IPS-18c (cell line): ENCODE results near the gene CYSLTR1.

ENCODE experiments used
- H3K4me3 ChIP-seq: 2 replicates; pipeline ENCODE4 v1.7.0; 2013; ENCODE audit warnings: low read depth, mild to moderate bottlenecking, low read length, moderate library complexity; ENCODE audit not compliant: insufficient read depth
- H3K9me3 ChIP-seq: one replicate; pipeline ENCODE4 v1.6.1; 2013; ENCODE audit warnings: mild to moderate bottlenecking, low read length, moderate library complexity; ENCODE audit not compliant: control insufficient read depth, insufficient read depth

Gene CYSLTR1, protein sequence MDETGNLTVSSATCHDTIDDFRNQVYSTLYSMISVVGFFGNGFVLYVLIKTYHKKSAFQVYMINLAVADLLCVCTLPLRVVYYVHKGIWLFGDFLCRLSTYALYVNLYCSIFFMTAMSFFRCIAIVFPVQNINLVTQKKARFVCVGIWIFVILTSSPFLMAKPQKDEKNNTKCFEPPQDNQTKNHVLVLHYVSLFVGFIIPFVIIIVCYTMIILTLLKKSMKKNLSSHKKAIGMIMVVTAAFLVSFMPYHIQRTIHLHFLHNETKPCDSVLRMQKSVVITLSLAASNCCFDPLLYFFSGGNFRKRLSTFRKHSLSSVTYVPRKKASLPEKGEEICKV

GRCh38 chrX:78327370-78328086 lies at the start of gene CYSLTR1:
Gene CYSLTR1, minus strand, starts transcription at chrX:78327611. Its CDS starts 53,865 bp downstream, at chrX:78273746.
- Histone ChIP-seq H3K4me3 (no peak within 1 kb of the TSS), H3K9me3 (no peaks in the 10 kb centered on the region)

GRCh38 chrX:78377186-78377585 lies 49.8 kb upstream of the CYSLTR1 start:
- no peaks in the 10 kb centered on the region for H3K9me3 ChIP-seq
- H3K4me3 ChIP-seq, result no peak overlapping the region

- H3K4me3 ChIP-seq, result no peak overlapping the region
- H3K9me3 ChIP-seq, result no peaks in the 10 kb centered on the region
These were observed 48.5 kb upstream of the CYSLTR1 start for GRCh38 chrX:78375894-78376293.

DNA sequence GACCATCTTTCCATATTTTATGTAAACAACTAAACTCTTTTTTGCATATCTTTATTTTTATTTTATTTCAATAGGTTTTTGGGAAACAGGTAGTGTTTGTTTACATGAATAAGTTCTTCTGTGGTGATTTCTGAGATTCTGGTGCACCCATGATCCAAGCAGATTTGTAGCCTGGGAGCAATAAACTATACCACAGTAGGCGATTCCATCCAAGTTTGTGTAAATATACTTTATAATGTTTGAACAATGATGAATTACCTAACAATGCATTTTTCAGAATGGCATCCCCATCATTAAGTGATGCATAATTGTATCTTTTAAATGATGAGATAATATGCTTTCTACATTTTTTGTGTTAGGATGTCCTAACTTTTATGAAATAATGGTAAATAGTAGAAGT lies 39.2 kb upstream of the CYSLTR1 start:
- no peaks in the 10 kb centered on the region for H3K9me3 ChIP-seq
- no peak overlapping the region for H3K4me3 ChIP-seq

GRCh38 chrX:78357342-78358055 lies 30.1 kb upstream of the CYSLTR1 start:
- H3K9me3 ChIP-seq, result no peaks in the 10 kb centered on the region
- no peak overlapping the region for H3K4me3 ChIP-seq

DNA sequence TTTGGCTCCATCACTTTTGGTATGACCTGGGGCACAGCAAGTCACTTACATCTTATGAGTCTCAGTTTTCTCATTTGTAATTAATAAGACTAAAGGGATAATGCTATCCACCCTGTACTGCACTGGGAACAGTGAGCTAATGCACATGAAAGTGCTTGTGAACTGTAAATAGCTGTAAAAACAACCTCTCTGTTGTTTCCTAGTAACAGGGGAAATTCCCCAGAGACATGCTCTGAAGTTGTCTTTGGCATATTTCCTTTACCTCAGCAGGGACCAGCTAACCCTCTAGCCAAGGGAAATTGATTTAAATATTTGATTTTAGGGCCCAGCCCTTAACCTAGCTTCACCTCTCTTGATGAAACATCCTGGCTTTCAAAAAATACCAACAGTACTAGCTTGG lies 6.1 kb upstream of the CYSLTR1 start:
- Histone ChIP-seq H3K4me3 (no peak overlapping the region), H3K9me3 (no peaks in the 10 kb centered on the region)

- no peak overlapping the region for H3K4me3 ChIP-seq
- H3K9me3 ChIP-seq, result no peaks in the 10 kb centered on the region
These were observed 4.3 kb upstream of the CYSLTR1 start for GRCh38 chrX:78331708-78332107.

GRCh38 chrX:78330540-78330939 lies 3.1 kb upstream of the CYSLTR1 start:
- Histone ChIP-seq H3K4me3 (no peak overlapping the region), H3K9me3 (no peaks in the 10 kb centered on the region)

DNA sequence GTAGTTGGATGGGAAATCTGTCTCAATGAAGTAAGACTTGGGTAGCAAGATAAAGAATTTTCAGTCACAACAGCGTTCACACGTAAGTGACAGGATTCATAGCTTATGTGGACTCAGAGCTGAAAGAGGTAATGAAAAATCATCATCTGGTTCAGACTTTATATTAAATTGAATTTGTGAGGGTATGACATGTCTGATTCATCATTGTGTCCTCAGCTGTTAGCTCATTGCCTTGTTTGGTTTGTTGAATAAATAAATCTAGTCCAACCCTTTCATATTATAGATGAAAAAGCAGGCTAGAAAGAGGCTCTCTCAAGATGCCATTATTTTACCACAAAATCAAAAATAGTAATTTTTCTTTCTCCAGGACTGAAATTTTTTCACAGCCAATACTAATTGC lies 2.7 kb upstream of the CYSLTR1 start:
- H3K4me3 ChIP-seq, result no peak overlapping the region
- H3K9me3 ChIP-seq, result no peaks in the 10 kb centered on the region

DNA sequence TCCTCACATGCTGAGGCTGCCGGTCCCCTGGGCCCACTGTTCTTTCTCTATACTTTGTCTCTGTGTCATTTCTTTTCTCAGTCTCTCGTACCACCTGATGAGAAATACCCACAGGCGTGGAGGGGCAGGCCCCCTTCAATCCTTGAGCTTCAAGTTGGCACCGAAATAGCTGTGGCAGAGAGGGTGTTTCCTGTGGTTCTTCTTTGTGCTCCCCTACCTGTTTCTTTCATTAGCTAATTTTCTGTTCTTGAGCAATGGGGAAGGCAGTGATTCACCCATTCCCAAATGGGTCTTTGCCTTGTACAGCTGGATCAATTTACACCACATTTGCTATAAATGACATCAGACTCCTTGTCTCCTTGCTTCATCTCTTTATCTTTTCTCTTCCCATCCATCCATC lies 2.1 kb upstream of the CYSLTR1 start:
- Histone ChIP-seq H3K4me3 (no peak overlapping the region), H3K9me3 (no peaks in the 10 kb centered on the region)

DNA sequence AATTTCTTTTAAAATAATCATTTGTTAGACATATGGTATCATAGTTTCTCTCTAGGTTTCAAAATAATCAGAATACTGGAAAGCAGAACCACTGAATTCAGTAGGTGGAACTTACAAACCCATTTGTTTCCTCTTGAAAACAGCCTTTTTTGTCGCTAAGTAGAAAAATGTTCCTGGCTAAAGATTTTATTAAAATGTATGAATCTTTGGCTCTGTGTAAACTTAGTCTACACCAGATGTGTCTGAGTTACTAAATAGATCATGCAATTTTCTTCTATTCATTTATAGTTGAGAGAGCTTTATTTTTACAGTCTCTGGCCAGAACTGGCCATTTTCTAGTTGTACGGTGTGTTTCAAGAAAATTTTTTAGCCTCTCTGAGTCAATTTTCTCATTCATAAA lies 1.0 kb downstream of the CYSLTR1 start:
- Histone ChIP-seq H3K9me3 (no peaks in the 10 kb centered on the region), H3K4me3 (no peak overlapping the region)

DNA sequence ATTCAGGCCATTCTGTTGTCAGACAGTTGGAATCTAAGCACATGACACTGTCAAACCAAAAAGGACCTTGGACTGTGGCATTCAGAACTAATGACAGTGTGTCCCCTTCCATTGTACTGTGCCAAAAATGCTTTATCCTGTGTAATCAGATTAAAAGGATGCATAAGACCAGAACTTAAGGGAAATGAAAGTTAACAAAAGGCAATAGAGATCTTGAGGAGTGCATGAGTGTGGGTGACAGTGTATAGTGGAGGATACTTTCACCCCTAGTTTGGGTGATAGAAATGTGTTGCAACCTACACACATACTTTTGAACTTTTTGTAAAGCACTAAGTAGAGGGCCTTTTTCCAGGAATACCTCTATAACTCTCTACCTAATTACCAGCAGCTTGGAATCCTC lies 4.5 kb downstream of the CYSLTR1 start:
- Histone ChIP-seq H3K9me3 (no peaks in the 10 kb centered on the region), H3K4me3 (no peak overlapping the region)

DNA sequence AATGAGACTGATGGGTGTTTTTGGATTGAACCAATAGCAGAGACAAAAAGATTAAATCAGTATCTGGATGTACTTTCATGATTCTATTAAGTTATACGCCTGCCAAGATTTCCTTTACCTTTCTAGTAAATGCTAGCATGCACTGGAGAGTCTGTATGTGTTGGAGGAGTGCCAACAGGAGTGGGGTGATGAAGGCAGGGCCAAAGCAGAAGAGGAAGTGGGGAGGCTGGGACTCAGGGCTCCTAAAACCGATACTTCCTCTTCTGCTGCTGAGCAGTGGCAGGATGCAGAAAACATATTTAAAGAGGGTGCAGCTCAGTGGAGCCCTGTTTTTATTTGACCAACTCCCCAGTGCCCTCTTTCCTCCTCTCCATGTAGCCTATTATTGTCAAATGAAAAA lies 5.6 kb downstream of the CYSLTR1 start:
- H3K4me3 ChIP-seq, result no peak overlapping the region
- H3K9me3 ChIP-seq, result no peaks in the 10 kb centered on the region

DNA sequence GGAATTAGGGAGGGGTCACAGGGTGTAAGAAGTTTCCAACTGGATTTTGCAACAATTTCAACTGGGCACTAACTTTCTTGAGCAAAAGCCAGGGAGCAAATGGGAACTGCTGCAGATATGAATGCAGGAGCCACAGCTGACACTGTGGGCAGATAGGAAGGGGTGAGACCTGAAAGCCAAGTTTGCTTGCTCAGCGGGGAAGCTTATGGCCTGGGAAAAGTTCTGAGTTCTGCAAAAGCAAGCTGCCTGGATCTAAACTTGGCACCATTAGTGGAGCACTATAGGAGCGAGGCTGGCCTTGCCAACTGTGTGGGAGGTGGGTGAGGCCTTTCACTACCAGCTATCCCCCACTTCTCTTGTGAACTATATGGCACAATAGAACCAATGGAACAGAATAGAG lies 11.1 kb downstream of the CYSLTR1 start:
- Histone ChIP-seq H3K4me3 (no peak overlapping the region), H3K9me3 (peaks cover 5% of the 10 kb centered on the region)

DNA sequence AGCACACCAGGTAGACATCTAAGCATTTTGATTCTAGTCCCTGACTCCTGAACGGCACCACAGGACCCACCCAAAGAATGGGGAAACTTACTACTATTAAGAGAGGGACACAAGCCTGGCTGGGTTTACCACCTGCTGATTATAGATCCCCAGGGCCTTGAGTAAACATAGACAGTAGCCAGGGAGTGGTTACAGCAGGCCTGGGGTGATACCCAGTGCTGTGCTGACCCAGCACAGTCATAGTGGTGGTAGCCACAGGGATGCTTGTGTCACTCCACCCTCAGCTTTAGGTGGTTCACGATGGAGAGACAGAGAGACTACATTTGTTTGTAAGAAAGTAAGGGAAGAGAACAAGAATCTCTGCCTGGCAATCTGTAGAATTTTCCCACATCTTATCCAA lies 11.7 kb downstream of the CYSLTR1 start:
- no peak overlapping the region for H3K4me3 ChIP-seq
- H3K9me3 ChIP-seq, result peaks cover 5% of the 10 kb centered on the region

GRCh38 chrX:78314561-78314960 lies 12.8 kb downstream of the CYSLTR1 start:
- no peak overlapping the region for H3K4me3 ChIP-seq
- H3K9me3 ChIP-seq, result peaks cover 5% of the 10 kb centered on the region

DNA sequence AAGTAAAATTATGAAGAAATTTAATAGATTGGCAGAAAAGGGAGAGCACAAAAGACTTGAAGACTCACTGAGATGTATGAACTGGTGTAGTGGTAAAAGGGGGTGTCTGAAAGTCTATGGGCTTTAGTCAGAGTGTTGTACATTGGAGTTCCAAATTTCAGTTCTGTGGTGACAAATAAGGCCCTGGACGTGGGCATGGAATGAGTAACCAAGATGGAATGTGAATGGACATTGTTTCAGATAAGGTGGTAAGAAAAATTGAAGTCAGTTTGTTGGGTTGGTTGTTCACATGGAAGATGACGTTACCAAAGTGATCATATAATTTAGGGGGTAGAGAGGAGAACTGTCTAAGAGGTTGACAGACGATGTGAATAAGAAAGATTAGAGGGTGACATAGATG lies 13.9 kb downstream of the CYSLTR1 start:
- Histone ChIP-seq H3K9me3 (peaks cover 5% of the 10 kb centered on the region), H3K4me3 (no peak overlapping the region)

GRCh38 chrX:78307665-78308064 lies 19.7 kb downstream of the CYSLTR1 start:
- peaks cover 4% of the 10 kb centered on the region for H3K9me3 ChIP-seq
- H3K4me3 ChIP-seq, result no peak overlapping the region
